ENCODE results near the gene ARFGAP2.

DNA sequence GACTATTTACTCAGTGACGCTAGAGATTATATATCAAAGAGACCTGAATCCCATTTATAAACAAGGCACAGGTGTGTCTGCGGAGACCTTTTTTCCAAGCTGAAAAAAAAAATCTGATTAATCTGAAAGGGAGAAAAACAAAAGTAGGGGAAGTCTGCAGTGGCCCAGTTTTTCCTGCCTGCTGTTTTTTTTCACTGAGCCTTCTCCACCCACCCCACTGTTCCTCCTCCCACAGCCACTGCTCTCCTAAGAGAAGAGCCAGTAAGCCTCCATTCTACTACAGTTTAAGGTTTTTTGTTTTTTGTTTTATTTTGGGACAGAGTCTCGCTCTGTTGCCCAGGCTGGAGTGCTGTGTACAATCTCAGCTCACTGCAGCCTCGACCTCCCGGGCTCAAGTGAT lies 18.4 kb downstream of the ARFGAP2 start:
- TF ChIP-seq, protein P1, sequence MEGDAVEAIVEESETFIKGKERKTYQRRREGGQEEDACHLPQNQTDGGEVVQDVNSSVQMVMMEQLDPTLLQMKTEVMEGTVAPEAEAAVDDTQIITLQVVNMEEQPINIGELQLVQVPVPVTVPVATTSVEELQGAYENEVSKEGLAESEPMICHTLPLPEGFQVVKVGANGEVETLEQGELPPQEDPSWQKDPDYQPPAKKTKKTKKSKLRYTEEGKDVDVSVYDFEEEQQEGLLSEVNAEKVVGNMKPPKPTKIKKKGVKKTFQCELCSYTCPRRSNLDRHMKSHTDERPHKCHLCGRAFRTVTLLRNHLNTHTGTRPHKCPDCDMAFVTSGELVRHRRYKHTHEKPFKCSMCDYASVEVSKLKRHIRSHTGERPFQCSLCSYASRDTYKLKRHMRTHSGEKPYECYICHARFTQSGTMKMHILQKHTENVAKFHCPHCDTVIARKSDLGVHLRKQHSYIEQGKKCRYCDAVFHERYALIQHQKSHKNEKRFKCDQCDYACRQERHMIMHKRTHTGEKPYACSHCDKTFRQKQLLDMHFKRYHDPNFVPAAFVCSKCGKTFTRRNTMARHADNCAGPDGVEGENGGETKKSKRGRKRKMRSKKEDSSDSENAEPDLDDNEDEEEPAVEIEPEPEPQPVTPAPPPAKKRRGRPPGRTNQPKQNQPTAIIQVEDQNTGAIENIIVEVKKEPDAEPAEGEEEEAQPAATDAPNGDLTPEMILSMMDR (conservative IDR thresholded peaks at IDR 0.05), result no peak
- no peak for TF ChIP-seq EZH2 (IDR thresholded peaks at IDR 0.05; ENCODE audit: low read depth)
